SK-N-DZ (cell line): ENCODE results near the gene PDIA5.
A peak's percentile ranks its signal among the peaks of the same experiment; 100 is the strongest.

Experiments
- DNase-seq: peaks from one replicate; pipeline ENCODE4 v3.0.0-alpha.2; 2015; ENCODE audit warnings: low spot score

The PDIA5 gene

GRCh38 chr3:123165163-123165562, 98.3 kb downstream of the PDIA5 start:
- DNase-seq, result no peak

GRCh38 chr3:123167686-123168085, 100.9 kb downstream of the PDIA5 start:
- no peak for DNase-seq

GRCh38 chr3:123168122-123168521, 101.3 kb downstream of the PDIA5 start:
- no peak for DNase-seq

- no peak for DNase-seq
These were observed 101.8 kb downstream of the PDIA5 start for GRCh38 chr3:123168605-123169004.

GRCh38 chr3:123169492-123169929, 102.7 kb downstream of the PDIA5 start:
- no peak for DNase-seq

- no peak for DNase-seq
These were observed 103.1 kb downstream of the PDIA5 start for GRCh38 chr3:123169930-123170329.

GRCh38 chr3:123180791-123181190, 114.0 kb downstream of the PDIA5 start:
- no peak for DNase-seq

GRCh38 chr3:123186695-123187094, 119.9 kb downstream of the PDIA5 start:
- DNase-seq, result no peak

GRCh38 chr3:123188058-123188457, 121.2 kb downstream of the PDIA5 start:
- no peak for DNase-seq

- DNase-seq, result no peak
These were observed 126.8 kb downstream of the PDIA5 start for GRCh38 chr3:123193448-123194101.

- peak; percentile 45 for DNase-seq
These were observed 127.7 kb downstream of the PDIA5 start for GRCh38 chr3:123194552-123194951.

- DNase-seq, result no peak
These were observed 131.5 kb downstream of the PDIA5 start for GRCh38 chr3:123198372-123198771.

GRCh38 chr3:123201223-123201556, 134.4 kb downstream of the PDIA5 start:
- no peak for DNase-seq

GRCh38 chr3:123201557-123202427, 135.0 kb downstream of the PDIA5 start, which contains the start of gene SEC22A:
TSS of gene SEC22A (plus strand) at chr3:123201943. CDS start at chr3:123209218, 7,275 bp downstream.
- DNase-seq, result peak; percentile 96

GRCh38 chr3:123202451-123202850, 135.6 kb downstream of the PDIA5 start:
- DNase-seq, result peak; percentile 17
